GM21825 (cell line): ENCODE data around the gene LCE4A.
"Not testable (repeated sequence)": the region's sequence is repeated elsewhere in the genome, so short reads cannot be mapped to it uniquely, and the experiment has no call there.

Source experiments
- ATAC-seq: cut with Tn5 transposase; IDR thresholded peaks from one replicate; pipeline ENCODE4 v1.9.1; 2021; ENCODE audit warnings: mild to moderate bottlenecking, moderate library complexity; ENCODE audit not compliant: unreplicated experiment

Gene LCE4A

GRCh38 chr1:152707860-152708259 lies at the start of gene LCE4A:
Gene LCE4A (plus strand): TSS chr1:152708160. CDS start chr1:152709076, 916 bp downstream.
- no peak for ATAC-seq

- no peak for ATAC-seq
Observed at GRCh38 chr1:152658649-152659048, 49.3 kb upstream of the LCE4A start.

GRCh38 chr1:152663098-152663497 lies 44.9 kb upstream of the LCE4A start, which contains the start of gene LCE2D:
Gene LCE2D (plus strand): TSS chr1:152663380. CDS start chr1:152664106, 726 bp downstream.
- no peak for ATAC-seq

GRCh38 chr1:152666171-152666570 lies 41.8 kb upstream of the LCE4A start:
- not testable (repeated sequence) for ATAC-seq

- no peak for ATAC-seq
Observed at GRCh38 chr1:152667648-152668047, 40.3 kb upstream of the LCE4A start.

- no peak for ATAC-seq
Observed at GRCh38 chr1:152673016-152673415, 34.9 kb upstream of the LCE4A start.

- not testable (repeated sequence) for ATAC-seq
Observed at GRCh38 chr1:152674983-152675382, 33.0 kb upstream of the LCE4A start, which contains the start of gene LCE2C. Gene LCE2C (plus strand): TSS chr1:152675279. CDS start chr1:152676016, 737 bp downstream.

- no peak for ATAC-seq
Observed at GRCh38 chr1:152679459-152679858, 28.5 kb upstream of the LCE4A start.

GRCh38 chr1:152681616-152682015 lies 26.3 kb upstream of the LCE4A start:
- no peak for ATAC-seq

- no peak for ATAC-seq
Observed at GRCh38 chr1:152683846-152684245, 24.1 kb upstream of the LCE4A start.

- not testable (repeated sequence) for ATAC-seq
Observed at GRCh38 chr1:152685823-152686222, 22.1 kb upstream of the LCE4A start, which contains the start of gene LCE2B. Gene LCE2B (plus strand): TSS chr1:152686123. CDS start chr1:152686844, 721 bp downstream.

GRCh38 chr1:152697701-152698600 lies 10.0 kb upstream of the LCE4A start, which contains the start of gene LCE2A:
Gene LCE2A (plus strand): TSS chr1:152698345. CDS start chr1:152698902, 557 bp downstream.
- ATAC-seq = no peak

- no peak for ATAC-seq
Observed at GRCh38 chr1:152699746-152700145, 8.2 kb upstream of the LCE4A start.

- ATAC-seq = no peak
Observed at GRCh38 chr1:152718238-152718637, 10.3 kb downstream of the LCE4A start.

GRCh38 chr1:152725261-152725660 lies 17.3 kb downstream of the LCE4A start:
- ATAC-seq = no peak

GRCh38 chr1:152728986-152729385 lies 21.0 kb downstream of the LCE4A start:
- no peak for ATAC-seq

GRCh38 chr1:152735648-152736047 lies 27.7 kb downstream of the LCE4A start:
- no peak for ATAC-seq

GRCh38 chr1:152737997-152738396 lies 30.0 kb downstream of the LCE4A start:
- no peak for ATAC-seq

GRCh38 chr1:152739841-152740240 lies 31.9 kb downstream of the LCE4A start:
- no peak for ATAC-seq

- no peak for ATAC-seq
Observed at GRCh38 chr1:152741656-152742055, 33.7 kb downstream of the LCE4A start.

- no peak for ATAC-seq
Observed at GRCh38 chr1:152743371-152744145, 35.6 kb downstream of the LCE4A start.
